WTC11 (cell line): ENCODE measurements around the gene MRPL51. TPM values are rescaled to one million over a fixed set of nuclear protein-coding genes. Genes with fewer than 3 reads are reported as not detected.

Source experiments
- ATF1 ChIP-seq: sonication (generic); formaldehyde crosslinking; IDR thresholded peaks from 2 replicates; pipeline ENCODE4 v1.8.1; 2023; ENCODE audit warnings: mild to moderate bottlenecking, moderate library complexity, missing genetic modification reagents
- CBFB ChIP-seq: sonication (generic); formaldehyde crosslinking; IDR thresholded peaks from 2 replicates; pipeline ENCODE4 v1.8.1; 2022; ENCODE audit warnings: mild to moderate bottlenecking, low read depth, missing genetic modification reagents
- ETV6 ChIP-seq: sonication (generic); formaldehyde crosslinking; IDR thresholded peaks from 2 replicates; pipeline ENCODE4 v1.8.1; 2022; ENCODE audit warnings: mild to moderate bottlenecking, missing genetic modification reagents
- MYBL2 ChIP-seq: sonication (generic); formaldehyde crosslinking; IDR thresholded peaks from 2 replicates; pipeline ENCODE4 v1.8.1; 2023; ENCODE audit warnings: mild to moderate bottlenecking, moderate library complexity, missing genetic modification reagents
- NFATC4 ChIP-seq: fragments of 250-450 bp; sonication (Bioruptor Pico); IDR thresholded peaks from 2 replicates; pipeline ENCODE4 v1.9.0; 2021; ENCODE audit warnings: mild to moderate bottlenecking
- NR2C2 ChIP-seq: sonication (generic); formaldehyde crosslinking; IDR thresholded peaks from 2 replicates; pipeline ENCODE4 v1.8.0; 2022; ENCODE audit warnings: mild to moderate bottlenecking, missing genetic modification reagents
- RORB ChIP-seq: fragments of 250-450 bp; sonication (Bioruptor Pico); IDR thresholded peaks from 2 replicates; pipeline ENCODE4 v1.9.0; 2021; ENCODE audit warnings: mild to moderate bottlenecking
- SP1 ChIP-seq: sonication (generic); formaldehyde crosslinking; conservative IDR thresholded peaks from 2 replicates; pipeline ENCODE4 v1.8.1; 2022; ENCODE audit warnings: missing genetic modification reagents
- ZNF219 ChIP-seq: sonication (generic); formaldehyde crosslinking; IDR thresholded peaks from 2 replicates; pipeline ENCODE4 v1.8.0; 2023; ENCODE audit warnings: missing genetic modification reagents, mild to moderate bottlenecking, borderline replicate concordance
- ZNF263 ChIP-seq: sonication (generic); formaldehyde crosslinking; IDR thresholded peaks from 2 replicates; pipeline ENCODE4 v1.8.1; 2022; ENCODE audit warnings: low read depth, mild to moderate bottlenecking, moderate library complexity, missing genetic modification reagents
- ZNF396 ChIP-seq: fragments of 250-450 bp; sonication (Bioruptor Pico); IDR thresholded peaks from 2 replicates; pipeline ENCODE4 v1.8.0; 2021; ENCODE audit warnings: mild to moderate bottlenecking, moderate library complexity, borderline replicate concordance
- total RNA-seq: library from RNA; stranded (reverse); gene quantifications from 3 replicates; pipeline ENCODE4 v1.2.3, GENCODE V29; 2021
- TF ChIP-seq, protein P1 (sequence below): sonication (generic); formaldehyde crosslinking; IDR thresholded peaks from 2 replicates; pipeline ENCODE4 v1.8.0; 2023; ENCODE audit warnings: mild to moderate bottlenecking, missing genetic modification reagents
- TF ChIP-seq, protein P2 (sequence below): sonication (generic); formaldehyde crosslinking; conservative IDR thresholded peaks from 2 replicates; pipeline ENCODE4 v1.8.1; 2022; ENCODE audit warnings: mild to moderate bottlenecking, missing genetic modification reagents
- TF ChIP-seq, protein P3 (sequence below): fragments of 250-450 bp; sonication (Bioruptor Pico); conservative IDR thresholded peaks from 2 replicates; pipeline ENCODE4 v1.9.0; 2021; ENCODE audit warnings: mild to moderate bottlenecking
- TF ChIP-seq, protein P4 (sequence below): fragments of 250-450 bp; sonication (Bioruptor Pico); IDR thresholded peaks from 2 replicates; pipeline ENCODE4 v1.9.0; 2021; ENCODE audit warnings: mild to moderate bottlenecking
- TF ChIP-seq, protein P5 (sequence below): sonication (generic); formaldehyde crosslinking; IDR thresholded peaks from 2 replicates; pipeline ENCODE4 v1.8.0; 2022; ENCODE audit warnings: mild to moderate bottlenecking, missing genetic modification reagents
- TF ChIP-seq, protein P6 (sequence below): sonication (generic); formaldehyde crosslinking; IDR thresholded peaks from 2 replicates; pipeline ENCODE4 v1.8.1; 2022; ENCODE audit warnings: missing genetic modification reagents, borderline replicate concordance
- TF ChIP-seq, protein P7 (sequence below): sonication (generic); formaldehyde crosslinking; IDR thresholded peaks from 2 replicates; pipeline ENCODE4 v1.8.1; 2022; ENCODE audit warnings: low read depth, missing genetic modification reagents, borderline replicate concordance
- TF ChIP-seq, protein P8 (sequence below): sonication (generic); formaldehyde crosslinking; IDR thresholded peaks from 2 replicates; pipeline ENCODE4 v1.8.1; 2023; ENCODE audit warnings: mild to moderate bottlenecking, missing genetic modification reagents
- TF ChIP-seq, protein P9 (sequence below): sonication (generic); formaldehyde crosslinking; IDR thresholded peaks from 2 replicates; pipeline ENCODE4 v1.8.1; 2023; ENCODE audit warnings: mild to moderate bottlenecking, missing genetic modification reagents, moderate library complexity
- TF ChIP-seq, protein P10 (sequence below): fragments of 250-450 bp; sonication (Bioruptor Pico); IDR thresholded peaks from 2 replicates; pipeline ENCODE4 v1.8.0; 2021; ENCODE audit warnings: mild to moderate bottlenecking
- TF ChIP-seq, protein P11 (sequence below): sonication (generic); formaldehyde crosslinking; IDR thresholded peaks from 2 replicates; pipeline ENCODE4 v1.8.0; 2022; ENCODE audit warnings: mild to moderate bottlenecking, missing genetic modification reagents

MRPL51 gene
- total RNA-seq, 1 experiment from 2014 or later = 290 TPM

DNA sequence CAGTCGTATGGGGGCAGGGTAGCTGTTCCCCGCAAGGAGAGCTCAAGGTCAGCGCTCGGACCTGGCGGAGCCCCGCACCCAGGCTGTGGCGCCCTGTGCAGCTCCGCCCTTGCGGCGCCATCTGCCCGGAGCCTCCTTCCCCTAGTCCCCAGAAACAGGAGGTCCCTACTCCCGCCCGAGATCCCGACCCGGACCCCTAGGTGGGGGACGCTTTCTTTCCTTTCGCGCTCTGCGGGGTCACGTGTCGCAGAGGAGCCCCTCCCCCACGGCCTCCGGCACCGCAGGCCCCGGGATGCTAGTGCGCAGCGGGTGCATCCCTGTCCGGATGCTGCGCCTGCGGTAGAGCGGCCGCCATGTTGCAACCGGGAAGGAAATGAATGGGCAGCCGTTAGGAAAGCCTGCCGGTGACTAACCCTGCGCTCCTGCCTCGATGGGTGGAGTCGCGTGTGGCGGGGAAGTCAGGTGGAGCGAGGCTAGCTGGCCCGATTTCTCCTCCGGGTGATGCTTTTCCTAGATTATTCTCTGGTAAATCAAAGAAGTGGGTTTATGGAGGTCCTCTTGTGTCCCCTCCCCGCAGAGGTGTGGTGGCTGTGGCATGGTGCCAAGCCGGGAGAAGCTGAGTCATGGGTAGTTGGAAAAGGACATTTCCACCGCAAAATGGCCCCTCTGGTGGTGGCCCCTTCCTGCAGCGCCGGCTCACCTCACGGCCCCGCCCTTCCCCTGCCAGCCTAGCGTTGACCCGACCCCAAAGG lies 42.1 kb upstream of the MRPL51 start (continued):
- TF ChIP-seq, protein P1, sequence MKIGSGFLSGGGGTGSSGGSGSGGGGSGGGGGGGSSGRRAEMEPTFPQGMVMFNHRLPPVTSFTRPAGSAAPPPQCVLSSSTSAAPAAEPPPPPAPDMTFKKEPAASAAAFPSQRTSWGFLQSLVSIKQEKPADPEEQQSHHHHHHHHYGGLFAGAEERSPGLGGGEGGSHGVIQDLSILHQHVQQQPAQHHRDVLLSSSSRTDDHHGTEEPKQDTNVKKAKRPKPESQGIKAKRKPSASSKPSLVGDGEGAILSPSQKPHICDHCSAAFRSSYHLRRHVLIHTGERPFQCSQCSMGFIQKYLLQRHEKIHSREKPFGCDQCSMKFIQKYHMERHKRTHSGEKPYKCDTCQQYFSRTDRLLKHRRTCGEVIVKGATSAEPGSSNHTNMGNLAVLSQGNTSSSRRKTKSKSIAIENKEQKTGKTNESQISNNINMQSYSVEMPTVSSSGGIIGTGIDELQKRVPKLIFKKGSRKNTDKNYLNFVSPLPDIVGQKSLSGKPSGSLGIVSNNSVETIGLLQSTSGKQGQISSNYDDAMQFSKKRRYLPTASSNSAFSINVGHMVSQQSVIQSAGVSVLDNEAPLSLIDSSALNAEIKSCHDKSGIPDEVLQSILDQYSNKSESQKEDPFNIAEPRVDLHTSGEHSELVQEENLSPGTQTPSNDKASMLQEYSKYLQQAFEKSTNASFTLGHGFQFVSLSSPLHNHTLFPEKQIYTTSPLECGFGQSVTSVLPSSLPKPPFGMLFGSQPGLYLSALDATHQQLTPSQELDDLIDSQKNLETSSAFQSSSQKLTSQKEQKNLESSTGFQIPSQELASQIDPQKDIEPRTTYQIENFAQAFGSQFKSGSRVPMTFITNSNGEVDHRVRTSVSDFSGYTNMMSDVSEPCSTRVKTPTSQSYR = peak; percentile 92; the same call in 1 of the 2 replicates
- TF ChIP-seq, protein P2, sequence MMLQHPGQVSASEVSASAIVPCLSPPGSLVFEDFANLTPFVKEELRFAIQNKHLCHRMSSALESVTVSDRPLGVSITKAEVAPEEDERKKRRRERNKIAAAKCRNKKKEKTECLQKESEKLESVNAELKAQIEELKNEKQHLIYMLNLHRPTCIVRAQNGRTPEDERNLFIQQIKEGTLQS (CRISPR knock-in tag) = no peak
- TF ChIP-seq SP1 (CRISPR knock-in tag) = no peak
- peak; percentile 94 for TF ChIP-seq CBFB (CRISPR knock-in tag)
- TF ChIP-seq ZNF219 (CRISPR knock-in tag) = no peak
- TF ChIP-seq, protein P3, sequence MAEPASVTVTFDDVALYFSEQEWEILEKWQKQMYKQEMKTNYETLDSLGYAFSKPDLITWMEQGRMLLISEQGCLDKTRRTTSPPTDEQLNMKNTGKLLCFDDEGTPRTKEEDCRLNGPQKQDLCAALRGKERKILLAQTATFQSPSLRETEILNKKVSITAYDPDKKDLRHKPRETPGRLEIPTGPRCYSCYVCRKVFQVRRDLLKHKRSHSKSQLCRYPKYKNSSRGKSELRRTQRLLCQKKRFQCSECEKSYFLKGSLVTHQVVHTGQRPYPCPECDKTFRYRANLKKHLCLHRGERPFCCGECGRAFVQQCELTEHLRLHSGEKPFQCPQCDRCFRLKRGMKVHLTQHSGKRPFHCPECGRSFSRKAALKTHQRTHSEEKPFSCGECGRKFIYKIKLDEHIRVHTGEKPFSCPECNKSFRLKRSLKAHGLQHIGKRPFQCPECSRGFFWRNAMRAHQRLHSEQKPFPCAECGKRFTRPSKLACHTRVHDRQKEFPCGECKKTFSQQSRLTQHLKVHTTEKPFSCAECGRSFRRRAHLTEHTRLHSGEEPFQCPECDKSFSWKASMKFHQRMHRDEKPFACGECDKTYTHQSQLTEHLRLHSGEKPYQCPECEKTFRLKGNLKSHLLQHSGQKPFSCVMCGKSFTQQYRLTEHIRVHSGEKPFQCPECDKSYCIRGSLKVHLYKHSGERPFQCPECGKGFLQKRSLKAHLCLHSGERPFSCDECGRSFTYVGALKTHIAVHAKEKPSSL (CRISPR knock-in tag) = no peak
- TF ChIP-seq ZNF263 (CRISPR knock-in tag) = no peak
- no peak for TF ChIP-seq RORB (CRISPR knock-in tag)
- TF ChIP-seq, protein P4, sequence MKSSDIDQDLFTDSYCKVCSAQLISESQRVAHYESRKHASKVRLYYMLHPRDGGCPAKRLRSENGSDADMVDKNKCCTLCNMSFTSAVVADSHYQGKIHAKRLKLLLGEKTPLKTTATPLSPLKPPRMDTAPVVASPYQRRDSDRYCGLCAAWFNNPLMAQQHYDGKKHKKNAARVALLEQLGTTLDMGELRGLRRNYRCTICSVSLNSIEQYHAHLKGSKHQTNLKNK (CRISPR knock-in tag) = 0 out of 2 replicates have a peak, but pooled peaks have one; percentile 6
- TF ChIP-seq, protein P5, sequence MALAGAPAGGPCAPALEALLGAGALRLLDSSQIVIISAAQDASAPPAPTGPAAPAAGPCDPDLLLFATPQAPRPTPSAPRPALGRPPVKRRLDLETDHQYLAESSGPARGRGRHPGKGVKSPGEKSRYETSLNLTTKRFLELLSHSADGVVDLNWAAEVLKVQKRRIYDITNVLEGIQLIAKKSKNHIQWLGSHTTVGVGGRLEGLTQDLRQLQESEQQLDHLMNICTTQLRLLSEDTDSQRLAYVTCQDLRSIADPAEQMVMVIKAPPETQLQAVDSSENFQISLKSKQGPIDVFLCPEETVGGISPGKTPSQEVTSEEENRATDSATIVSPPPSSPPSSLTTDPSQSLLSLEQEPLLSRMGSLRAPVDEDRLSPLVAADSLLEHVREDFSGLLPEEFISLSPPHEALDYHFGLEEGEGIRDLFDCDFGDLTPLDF (CRISPR knock-in tag) = no peak; the same call in 1 of the 2 replicates
- TF ChIP-seq, protein P6, sequence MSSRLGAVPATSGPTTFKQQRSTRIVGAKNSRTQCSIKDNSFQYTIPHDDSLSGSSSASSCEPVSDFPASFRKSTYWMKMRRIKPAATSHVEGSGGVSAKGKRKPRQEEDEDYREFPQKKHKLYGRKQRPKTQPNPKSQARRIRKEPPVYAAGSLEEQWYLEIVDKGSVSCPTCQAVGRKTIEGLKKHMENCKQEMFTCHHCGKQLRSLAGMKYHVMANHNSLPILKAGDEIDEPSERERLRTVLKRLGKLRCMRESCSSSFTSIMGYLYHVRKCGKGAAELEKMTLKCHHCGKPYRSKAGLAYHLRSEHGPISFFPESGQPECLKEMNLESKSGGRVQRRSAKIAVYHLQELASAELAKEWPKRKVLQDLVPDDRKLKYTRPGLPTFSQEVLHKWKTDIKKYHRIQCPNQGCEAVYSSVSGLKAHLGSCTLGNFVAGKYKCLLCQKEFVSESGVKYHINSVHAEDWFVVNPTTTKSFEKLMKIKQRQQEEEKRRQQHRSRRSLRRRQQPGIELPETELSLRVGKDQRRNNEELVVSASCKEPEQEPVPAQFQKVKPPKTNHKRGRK (CRISPR knock-in tag) = no peak
- TF ChIP-seq NFATC4 = peak; percentile 56
- TF ChIP-seq, protein P7, sequence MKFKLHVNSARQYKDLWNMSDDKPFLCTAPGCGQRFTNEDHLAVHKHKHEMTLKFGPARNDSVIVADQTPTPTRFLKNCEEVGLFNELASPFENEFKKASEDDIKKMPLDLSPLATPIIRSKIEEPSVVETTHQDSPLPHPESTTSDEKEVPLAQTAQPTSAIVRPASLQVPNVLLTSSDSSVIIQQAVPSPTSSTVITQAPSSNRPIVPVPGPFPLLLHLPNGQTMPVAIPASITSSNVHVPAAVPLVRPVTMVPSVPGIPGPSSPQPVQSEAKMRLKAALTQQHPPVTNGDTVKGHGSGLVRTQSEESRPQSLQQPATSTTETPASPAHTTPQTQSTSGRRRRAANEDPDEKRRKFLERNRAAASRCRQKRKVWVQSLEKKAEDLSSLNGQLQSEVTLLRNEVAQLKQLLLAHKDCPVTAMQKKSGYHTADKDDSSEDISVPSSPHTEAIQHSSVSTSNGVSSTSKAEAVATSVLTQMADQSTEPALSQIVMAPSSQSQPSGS = no peak
- TF ChIP-seq MYBL2 = no peak; the same call in none of the 2 replicates
- TF ChIP-seq, protein P8, sequence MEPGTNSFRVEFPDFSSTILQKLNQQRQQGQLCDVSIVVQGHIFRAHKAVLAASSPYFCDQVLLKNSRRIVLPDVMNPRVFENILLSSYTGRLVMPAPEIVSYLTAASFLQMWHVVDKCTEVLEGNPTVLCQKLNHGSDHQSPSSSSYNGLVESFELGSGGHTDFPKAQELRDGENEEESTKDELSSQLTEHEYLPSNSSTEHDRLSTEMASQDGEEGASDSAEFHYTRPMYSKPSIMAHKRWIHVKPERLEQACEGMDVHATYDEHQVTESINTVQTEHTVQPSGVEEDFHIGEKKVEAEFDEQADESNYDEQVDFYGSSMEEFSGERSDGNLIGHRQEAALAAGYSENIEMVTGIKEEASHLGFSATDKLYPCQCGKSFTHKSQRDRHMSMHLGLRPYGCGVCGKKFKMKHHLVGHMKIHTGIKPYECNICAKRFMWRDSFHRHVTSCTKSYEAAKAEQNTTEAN (CRISPR knock-in tag) = peak; percentile 72; the same call in 1 of the 2 replicates
- TF ChIP-seq, protein P9, sequence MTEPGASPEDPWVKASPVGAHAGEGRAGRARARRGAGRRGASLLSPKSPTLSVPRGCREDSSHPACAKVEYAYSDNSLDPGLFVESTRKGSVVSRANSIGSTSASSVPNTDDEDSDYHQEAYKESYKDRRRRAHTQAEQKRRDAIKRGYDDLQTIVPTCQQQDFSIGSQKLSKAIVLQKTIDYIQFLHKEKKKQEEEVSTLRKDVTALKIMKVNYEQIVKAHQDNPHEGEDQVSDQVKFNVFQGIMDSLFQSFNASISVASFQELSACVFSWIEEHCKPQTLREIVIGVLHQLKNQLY = no peak
- no peak for TF ChIP-seq ZNF396 (CRISPR knock-in tag)
- no peak for TF ChIP-seq NR2C2 (CRISPR knock-in tag)
- peak; percentile 86 for TF ChIP-seq ETV6
- TF ChIP-seq, protein P10, sequence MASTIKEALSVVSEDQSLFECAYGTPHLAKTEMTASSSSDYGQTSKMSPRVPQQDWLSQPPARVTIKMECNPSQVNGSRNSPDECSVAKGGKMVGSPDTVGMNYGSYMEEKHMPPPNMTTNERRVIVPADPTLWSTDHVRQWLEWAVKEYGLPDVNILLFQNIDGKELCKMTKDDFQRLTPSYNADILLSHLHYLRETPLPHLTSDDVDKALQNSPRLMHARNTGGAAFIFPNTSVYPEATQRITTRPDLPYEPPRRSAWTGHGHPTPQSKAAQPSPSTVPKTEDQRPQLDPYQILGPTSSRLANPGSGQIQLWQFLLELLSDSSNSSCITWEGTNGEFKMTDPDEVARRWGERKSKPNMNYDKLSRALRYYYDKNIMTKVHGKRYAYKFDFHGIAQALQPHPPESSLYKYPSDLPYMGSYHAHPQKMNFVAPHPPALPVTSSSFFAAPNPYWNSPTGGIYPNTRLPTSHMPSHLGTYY (CRISPR knock-in tag) = no peak; the same call in none of the 2 replicates
- 0 out of 2 replicates have a peak, but pooled peaks have one; percentile 18 for TF ChIP-seq ATF1 (CRISPR knock-in tag)
- TF ChIP-seq, protein P11, sequence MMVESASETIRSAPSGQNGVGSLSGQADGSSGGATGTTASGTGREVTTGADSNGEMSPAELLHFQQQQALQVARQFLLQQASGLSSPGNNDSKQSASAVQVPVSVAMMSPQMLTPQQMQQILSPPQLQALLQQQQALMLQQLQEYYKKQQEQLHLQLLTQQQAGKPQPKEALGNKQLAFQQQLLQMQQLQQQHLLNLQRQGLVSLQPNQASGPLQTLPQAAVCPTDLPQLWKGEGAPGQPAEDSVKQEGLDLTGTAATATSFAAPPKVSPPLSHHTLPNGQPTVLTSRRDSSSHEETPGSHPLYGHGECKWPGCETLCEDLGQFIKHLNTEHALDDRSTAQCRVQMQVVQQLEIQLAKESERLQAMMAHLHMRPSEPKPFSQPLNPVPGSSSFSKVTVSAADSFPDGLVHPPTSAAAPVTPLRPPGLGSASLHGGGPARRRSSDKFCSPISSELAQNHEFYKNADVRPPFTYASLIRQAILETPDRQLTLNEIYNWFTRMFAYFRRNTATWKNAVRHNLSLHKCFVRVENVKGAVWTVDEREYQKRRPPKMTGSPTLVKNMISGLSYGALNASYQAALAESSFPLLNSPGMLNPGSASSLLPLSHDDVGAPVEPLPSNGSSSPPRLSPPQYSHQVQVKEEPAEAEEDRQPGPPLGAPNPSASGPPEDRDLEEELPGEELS (CRISPR knock-in tag) = no peak
